Measurements from ENCODE around the gene PLAC1. TPM values are rescaled to one million over a fixed set of nuclear protein-coding genes. Genes with fewer than 3 reads are reported as not detected.

Gene PLAC1
- total and polyA plus RNA-seq, 2 experiments from 2014 or later: 0.93 to 2.9 TPM

- no peaks in the 10 kb centered on the region for H3K9me3 ChIP-seq (ENCODE audit: low read depth)
- no peak for DNase-seq (ENCODE audit: low spot score)
- peaks cover 16% of the 10 kb centered on the region for H3K79me2 ChIP-seq
- no peak overlapping the region for H3K4me3 ChIP-seq
- 47% methylated on average over 6 of the region's 6 CpGs for WGBS (ENCODE audit: low lambda C conversion rate, missing lambda C conversion rate)
- H3K27me3 ChIP-seq: no peaks in the 10 kb centered on the region
- peak overlapping the region; percentile 58 for H3K27ac ChIP-seq
- no peaks in the 10 kb centered on the region for H4K20me1 ChIP-seq (ENCODE audit: insufficient read depth, poor library complexity, severe bottlenecking)
- H3K4me2 ChIP-seq: peak overlapping the region; percentile 87
- no peaks in the 10 kb centered on the region for H3K36me3 ChIP-seq (replicated peaks; ENCODE audit: insufficient read depth, low read depth)
- no peaks in the 10 kb centered on the region for H3K4me1 ChIP-seq (ENCODE audit: insufficient read depth)
- TF ChIP-seq CTCF (IDR thresholded peaks at IDR 0.05; ENCODE audit: poor library complexity) (no peak), EZH2 (IDR thresholded peaks at IDR 0.05; ENCODE audit: borderline replicate concordance) (no peak)
- no peak overlapping the region for H2AFZ ChIP-seq
- no peaks in the 10 kb centered on the region for H3K9me2 ChIP-seq (replicated peaks; ENCODE audit: insufficient read depth)
Observed at GRCh38 chrX:134544135-134544512, 114.1 kb downstream of the PLAC1 start.

GRCh38 chrX:134543288-134543687, 115.0 kb downstream of the PLAC1 start:
- Histone ChIP-seq H3K79me2 (peaks cover 13% of the 10 kb centered on the region), H3K27ac (no peak overlapping the region), H4K20me1 (ENCODE audit: insufficient read depth, poor library complexity, severe bottlenecking) (no peaks in the 10 kb centered on the region), H3K4me1 (ENCODE audit: insufficient read depth) (no peaks in the 10 kb centered on the region), H3K4me3 (no peak overlapping the region), H3K27me3 (no peaks in the 10 kb centered on the region), H3K9me3 (ENCODE audit: low read depth) (no peaks in the 10 kb centered on the region), H3K9me2 (replicated peaks; ENCODE audit: insufficient read depth) (no peaks in the 10 kb centered on the region), H3K4me2 (no peak overlapping the region), H2AFZ (no peak overlapping the region), H3K36me3 (replicated peaks; ENCODE audit: insufficient read depth, low read depth) (no peaks in the 10 kb centered on the region)
- 58% methylated on average over 3 of the region's 3 CpGs for WGBS (ENCODE audit: low lambda C conversion rate, missing lambda C conversion rate)
- TF ChIP-seq EZH2phosphoT487 (IDR thresholded peaks at IDR 0.05; ENCODE audit: low read depth, severe bottlenecking, unreplicated experiment) (no peak), EZH2 (IDR thresholded peaks at IDR 0.05; ENCODE audit: borderline replicate concordance) (no peak), CTCF (IDR thresholded peaks at IDR 0.05; ENCODE audit: poor library complexity) (no peak)
- no peak for DNase-seq (ENCODE audit: low spot score)

GRCh38 chrX:134542485-134542884, 115.8 kb downstream of the PLAC1 start:
- Histone ChIP-seq H3K4me2 (no peak overlapping the region), H3K27me3 (no peaks in the 10 kb centered on the region), H3K36me3 (replicated peaks; ENCODE audit: insufficient read depth, low read depth) (no peaks in the 10 kb centered on the region), H3K9me3 (ENCODE audit: low read depth) (no peaks in the 10 kb centered on the region), H3K79me2 (peaks cover 5% of the 10 kb centered on the region), H3K9me2 (replicated peaks; ENCODE audit: insufficient read depth) (no peaks in the 10 kb centered on the region), H3K4me3 (no peak overlapping the region), H2AFZ (no peak overlapping the region), H3K27ac (no peak overlapping the region), H3K4me1 (ENCODE audit: insufficient read depth) (peaks cover 6% of the 10 kb centered on the region), H4K20me1 (ENCODE audit: insufficient read depth, poor library complexity, severe bottlenecking) (no peaks in the 10 kb centered on the region)
- 55% methylated on average over 2 of the region's 2 CpGs for WGBS (ENCODE audit: low lambda C conversion rate, missing lambda C conversion rate)
- TF ChIP-seq EZH2 (IDR thresholded peaks at IDR 0.05; ENCODE audit: borderline replicate concordance): no peak
- no peak for TF ChIP-seq CTCF (IDR thresholded peaks at IDR 0.05; ENCODE audit: poor library complexity)
- no peak for TF ChIP-seq EZH2phosphoT487 (IDR thresholded peaks at IDR 0.05; ENCODE audit: low read depth, severe bottlenecking, unreplicated experiment)
- peak; percentile 33 for DNase-seq (ENCODE audit: low spot score)

- 65% methylated on average over 3 of the region's 3 CpGs for WGBS (ENCODE audit: low lambda C conversion rate, missing lambda C conversion rate)
- H2AFZ ChIP-seq: no peak overlapping the region
- no peak overlapping the region for H3K4me3 ChIP-seq
- H3K4me2 ChIP-seq: no peak overlapping the region
- H3K27ac ChIP-seq: no peak overlapping the region
- no peaks in the 10 kb centered on the region for H3K27me3 ChIP-seq
- no peak for TF ChIP-seq CTCF (IDR thresholded peaks at IDR 0.05; ENCODE audit: poor library complexity)
- no peak for TF ChIP-seq EZH2 (IDR thresholded peaks at IDR 0.05; ENCODE audit: borderline replicate concordance)
- TF ChIP-seq EZH2phosphoT487 (IDR thresholded peaks at IDR 0.05; ENCODE audit: low read depth, severe bottlenecking, unreplicated experiment): no peak
- H4K20me1 ChIP-seq (ENCODE audit: insufficient read depth, poor library complexity, severe bottlenecking): no peaks in the 10 kb centered on the region
- no peak for DNase-seq (ENCODE audit: low spot score)
- H3K36me3 ChIP-seq (replicated peaks; ENCODE audit: insufficient read depth, low read depth): no peaks in the 10 kb centered on the region
- peaks cover 7% of the 10 kb centered on the region for H3K4me1 ChIP-seq (ENCODE audit: insufficient read depth)
- H3K79me2 ChIP-seq: peaks cover 4% of the 10 kb centered on the region
- H3K9me2 ChIP-seq (replicated peaks; ENCODE audit: insufficient read depth): no peaks in the 10 kb centered on the region
- no peaks in the 10 kb centered on the region for H3K9me3 ChIP-seq (ENCODE audit: low read depth)
Observed at GRCh38 chrX:134541906-134542305, 116.4 kb downstream of the PLAC1 start.
